Activated CD4-positive, alpha-beta T cell treated with anti-CD3 and anti-CD28 coated beads, Interleukin-10, Interleukin-2, amounts not matched to agents 100 ng/mL and 50 ng/mL, durations not matched to agents 16 hours and 8 hours (primary cell): ENCODE measurements around the gene KCNMA1.

ENCODE experiments used
- DNase-seq: peaks from one replicate; pipeline ENCODE4 v3.0.0-alpha.2; 2020

The KCNMA1 gene

GRCh38 chr10:77120666-77121376, 516.8 kb downstream of the KCNMA1 start:
- DNase-seq = no peak

GRCh38 chr10:77120012-77120411, 517.6 kb downstream of the KCNMA1 start:
- no peak for DNase-seq

- no peak for DNase-seq
These were observed 518.9 kb downstream of the KCNMA1 start for GRCh38 chr10:77118603-77119282.

GRCh38 chr10:77117501-77117900, 520.1 kb downstream of the KCNMA1 start:
- DNase-seq = no peak

- DNase-seq = no peak
These were observed 520.7 kb downstream of the KCNMA1 start for GRCh38 chr10:77116904-77117303.

GRCh38 chr10:77114181-77114821, 523.3 kb downstream of the KCNMA1 start:
- no peak for DNase-seq

GRCh38 chr10:77111611-77112550, 525.7 kb downstream of the KCNMA1 start:
- DNase-seq = peak; percentile 48

GRCh38 chr10:77110757-77111156, 526.9 kb downstream of the KCNMA1 start:
- no peak for DNase-seq

- DNase-seq = no peak
These were observed 528.1 kb downstream of the KCNMA1 start for GRCh38 chr10:77109351-77109994.

GRCh38 chr10:77106676-77107075, 530.9 kb downstream of the KCNMA1 start:
- DNase-seq = no peak

GRCh38 chr10:77105761-77106221, 531.8 kb downstream of the KCNMA1 start:
- DNase-seq = no peak

- DNase-seq = no peak
These were observed 533.1 kb downstream of the KCNMA1 start for GRCh38 chr10:77104459-77104980.

- no peak for DNase-seq
These were observed 534.4 kb downstream of the KCNMA1 start for GRCh38 chr10:77103213-77103612.

GRCh38 chr10:77101341-77101740, 536.3 kb downstream of the KCNMA1 start:
- DNase-seq = no peak

- no peak for DNase-seq
These were observed 538.5 kb downstream of the KCNMA1 start for GRCh38 chr10:77099136-77099535.

GRCh38 chr10:77097625-77098024, 540.0 kb downstream of the KCNMA1 start:
- DNase-seq = no peak

- no peak for DNase-seq
These were observed 544.5 kb downstream of the KCNMA1 start for GRCh38 chr10:77093126-77093525.

- DNase-seq = no peak
These were observed 545.9 kb downstream of the KCNMA1 start for GRCh38 chr10:77091597-77092165.

- DNase-seq = no peak
These were observed 546.9 kb downstream of the KCNMA1 start for GRCh38 chr10:77090381-77091356.

- DNase-seq = no peak
These were observed 550.2 kb downstream of the KCNMA1 start for GRCh38 chr10:77087366-77087765.
